ENCODE data around the gene PRDX3. TPM values are rescaled to one million over a fixed set of nuclear protein-coding genes. Genes with fewer than 3 reads are reported as not detected.

The PRDX3 gene
- total and polyA plus RNA-seq, 2 of the 4 experiments (the other 2 are of a cell fraction): 169 to 187 TPM

DNA sequence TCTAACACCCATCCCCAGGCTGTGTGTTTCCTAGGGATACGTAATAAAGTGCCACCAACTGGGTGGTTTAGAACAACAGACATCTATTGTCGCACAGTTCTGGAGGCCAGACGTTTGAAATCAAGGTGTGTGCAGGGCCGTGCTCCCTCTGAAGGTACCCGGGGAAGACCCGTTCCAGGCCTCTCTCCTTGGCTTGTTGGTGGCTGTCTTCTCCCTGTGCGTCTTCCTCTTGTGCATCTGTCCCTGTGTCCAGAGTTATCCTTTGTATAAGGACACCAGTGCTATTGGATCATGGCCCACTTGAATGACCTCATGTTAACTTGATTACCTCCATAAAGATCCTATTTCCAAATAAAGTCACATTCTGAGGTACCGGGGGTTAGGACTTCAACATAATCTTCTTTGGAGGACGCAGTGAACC is 44.4 kb upstream of the PRDX3 start:
- peak; percentile 50 for DNase-seq
- in situ Hi-C loops (cut with MboI; ENCODE audit: low sequenced_read_pairs): no loop called here
- CTCF ChIA-PET: interaction anchor here (1.0 to 1.9 kb wide), 3 partner anchors 13 to 141 kb away, joined by 4 to 7 read pairs (median 5); no protein-coding TSS in a partner anchor

More for the DNA sequence above, 44.4 kb upstream of the PRDX3 start:
- Histone ChIP-seq H2AK5ac (ENCODE audit: low read depth, low read length) (peak overlapping the region; percentile 69), H3K4me2 (ENCODE audit: low read depth, low read length) (peak overlapping the region; percentile 42), H3K23ac (ENCODE audit: low read depth, low read length) (peak overlapping the region; percentile 83), H2BK15ac (ENCODE audit: low read depth, low read length) (peak overlapping the region; percentile 83; the same call in 2 of the 3 replicates), H4K8ac (ENCODE audit: low read depth in 2 of 2, low read length in 2 of 2) (peak overlapping the region; percentile 72 to 76; a peak in 2 of 4 replicates), H3K9ac (ENCODE audit: low read depth, low read length) (peak overlapping the region; percentile 68; the same call in 1 of the 2 replicates), H3K9me1 (ENCODE audit: insufficient read depth, low read length) (peaks cover 37% of the 10 kb centered on the region), H3K79me1 (ENCODE audit: low read depth in 1 of 2, low read length in 2 of 2) (peaks cover 48 to 84% of the 10 kb centered on the region in 2 experiments), H3K27ac (ENCODE audit: insufficient read depth, low read length) (peak overlapping the region; percentile 93), H2BK20ac (ENCODE audit: low read depth, low read length) (peak overlapping the region; percentile 4; the same call in 1 of the 2 replicates), H2AK9ac (replicated peaks; ENCODE audit: low read depth, low read length, poor library complexity) (no peak overlapping the region), H3K18ac (ENCODE audit: low read depth, low read length) (peak overlapping the region; percentile 98; the same call in 1 of the 2 replicates), H2BK120ac (ENCODE audit: low read depth, low read length) (peak overlapping the region; percentile 83), H3K9me3 (ENCODE audit: control insufficient read depth, insufficient read depth, low read length) (no peaks in the 10 kb centered on the region), H3K27me3 (ENCODE audit: control insufficient read depth, insufficient read depth, low read length) (no peaks in the 10 kb centered on the region), H3K4ac (ENCODE audit: low read depth, low read length) (peak overlapping the region; percentile 87), H2BK5ac (ENCODE audit: low read depth, low read length, poor library complexity, severe bottlenecking) (no peak overlapping the region), H4K5ac (ENCODE audit: low read depth, low read length) (peak overlapping the region; percentile 43; the same call in 1 of the 2 replicates), H4K20me1 (ENCODE audit: insufficient read depth, low read length) (peaks cover 55% of the 10 kb centered on the region), H3K36me3 (ENCODE audit: control insufficient read depth, insufficient read depth, low read length) (peaks cover 4% of the 10 kb centered on the region; the same call in 1 of the 2 replicates), H3K56ac (ENCODE audit: extremely low read depth, insufficient read depth, low read length) (no peak overlapping the region), H3K14ac (replicated peaks; ENCODE audit: low read depth, low read length) (peak overlapping the region; percentile 87; the same call in 1 of the 2 replicates), H3K4me3 (ENCODE audit: insufficient read depth, low read depth, low read length) (no peak overlapping the region), H2AFZ (replicated peaks; ENCODE audit: low read length, poor library complexity) (no peak overlapping the region), H4K91ac (ENCODE audit: insufficient read depth, low read depth, low read length) (peak overlapping the region; percentile 93), H3K4me1 (ENCODE audit: control insufficient read depth, insufficient read depth, low read length) (peaks cover 40% of the 10 kb centered on the region)
- dilution Hi-C loops (cut with HindIII; ENCODE audit: low sequenced_read_pairs, unreplicated experiment) (no loop called here), intact Hi-C loops (cut with micrococcal nuclease) (no loop called here)
- TF ChIP-seq FOS (IDR thresholded peaks at IDR 0.05; ENCODE audit: low read depth, low read length) (no peak), RAD21 (IDR thresholded peaks at IDR 0.05; ENCODE audit: low read length) (no peak), SMC3 (IDR thresholded peaks at IDR 0.05; ENCODE audit: low read depth, low read length) (no peak), RFX5 (IDR thresholded peaks at IDR 0.05; ENCODE audit: low read depth, low read length) (no peak), USF2 (IDR thresholded peaks at IDR 0.05; ENCODE audit: low read depth, low read length) (no peak), CHD1 (IDR thresholded peaks at IDR 0.05; ENCODE audit: low read depth, low read length) (no peak), CEBPB (IDR thresholded peaks at IDR 0.05; ENCODE audit: low read depth, low read length) (no peak)
- 67% methylated on average over 7 of the region's 9 CpGs; no CpG with 5 or more reads in 1 of the 2 experiments for WGBS, 2 experiments (ENCODE audit: extremely low coverage in 2 of 2, insufficient read length in 1 of 2)
- no TSS peak for BruUV-seq (replicated peaks)
- POLR2A ChIA-PET (ENCODE audit: unreplicated experiment): interaction anchor here (1.6 kb wide), 1 partner anchor 11 kb away, joined by 5 read pairs; no protein-coding TSS in a partner anchor
- no peak; the same call in 1 of the 2 replicates for ATAC-seq (ENCODE audit: low read depth)
